NCI-H524 (cell line): Measurements from ENCODE around the gene PLXNA2.
A peak's percentile ranks its signal among the peaks of the same experiment; 100 is the strongest.

Source experiments
- DNase-seq, 2 experiments: peaks; one replicate each; lab custom pipeline; 2025; lab: John Stamatoyannopoulos, UW

Gene PLXNA2

DNA sequence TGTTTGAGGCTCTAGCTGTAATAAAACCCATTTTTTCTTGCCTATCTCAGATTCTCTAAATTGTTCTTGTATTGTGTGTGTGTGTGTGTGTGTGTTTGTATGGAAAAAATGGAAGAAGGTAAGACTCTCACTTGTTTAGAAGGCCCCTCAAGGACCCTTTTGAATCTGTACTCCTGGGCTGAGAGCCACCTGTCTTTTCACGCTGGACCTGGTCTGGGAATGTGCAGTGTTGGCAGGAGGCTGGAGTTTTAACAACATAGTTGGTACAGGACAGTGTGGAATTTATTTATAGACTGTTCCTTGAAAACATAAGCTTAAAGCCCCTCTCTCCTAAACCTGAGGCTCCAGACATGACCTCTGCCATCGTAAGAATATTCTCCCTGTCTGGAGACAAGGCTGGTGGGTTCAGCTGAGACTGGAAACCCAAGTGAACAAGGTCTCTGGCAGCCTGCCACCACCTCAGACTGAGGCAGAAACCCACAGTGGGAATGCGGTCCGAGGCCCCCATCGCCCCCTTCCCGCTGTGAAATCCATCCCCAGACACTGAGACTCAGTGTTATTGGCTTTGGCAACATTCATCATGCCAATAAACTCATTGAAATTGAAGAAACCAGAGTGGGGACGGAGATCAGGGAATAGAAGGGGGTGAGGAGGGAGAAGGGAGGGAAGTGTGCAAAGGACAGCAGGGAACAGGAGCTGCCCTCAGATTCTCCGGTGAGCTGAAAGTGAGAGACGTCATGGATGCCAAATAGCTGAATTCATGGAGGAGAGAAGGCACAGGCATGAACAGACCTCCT lies 24.6 kb upstream of the PLXNA2 start:
- no peak for DNase-seq

DNA sequence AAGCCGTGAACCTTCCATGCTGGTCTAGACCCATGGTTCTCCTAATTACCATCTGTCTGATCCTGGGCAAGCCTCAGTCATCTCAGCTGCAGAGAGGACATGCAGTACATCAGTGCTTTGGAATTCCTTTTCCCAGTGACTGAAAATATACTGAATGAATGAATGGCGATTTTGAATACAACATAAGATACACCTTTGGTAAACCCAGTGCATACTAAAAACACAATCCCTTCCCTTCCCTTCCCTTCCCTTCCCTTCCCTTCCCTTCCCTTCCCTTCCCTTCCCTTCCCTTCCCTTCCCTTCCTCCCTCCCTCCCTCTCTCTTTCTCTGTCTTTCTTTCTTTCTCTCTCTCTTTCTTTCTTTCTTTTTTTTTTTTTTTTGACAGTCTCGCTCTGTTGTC lies 21.3 kb upstream of the PLXNA2 start:
- DNase-seq = no peak

DNA sequence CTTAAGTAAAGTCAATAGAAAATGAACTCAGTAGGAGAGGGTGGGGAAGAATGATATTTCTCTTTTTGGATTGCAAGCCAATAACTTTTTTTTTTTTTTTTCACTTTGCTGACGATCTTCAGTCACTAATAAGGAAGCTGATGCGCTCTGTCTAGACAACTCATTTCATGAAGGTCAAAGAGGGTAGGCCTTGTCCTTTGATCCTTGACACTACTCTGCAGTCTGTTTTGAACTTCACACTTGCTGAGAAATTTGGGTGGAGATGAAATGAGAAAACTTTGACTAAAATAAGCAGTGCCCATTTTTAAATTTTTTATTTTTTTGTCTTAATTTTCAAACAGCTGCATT lies 20.9 kb upstream of the PLXNA2 start:
- no peak for DNase-seq

DNA sequence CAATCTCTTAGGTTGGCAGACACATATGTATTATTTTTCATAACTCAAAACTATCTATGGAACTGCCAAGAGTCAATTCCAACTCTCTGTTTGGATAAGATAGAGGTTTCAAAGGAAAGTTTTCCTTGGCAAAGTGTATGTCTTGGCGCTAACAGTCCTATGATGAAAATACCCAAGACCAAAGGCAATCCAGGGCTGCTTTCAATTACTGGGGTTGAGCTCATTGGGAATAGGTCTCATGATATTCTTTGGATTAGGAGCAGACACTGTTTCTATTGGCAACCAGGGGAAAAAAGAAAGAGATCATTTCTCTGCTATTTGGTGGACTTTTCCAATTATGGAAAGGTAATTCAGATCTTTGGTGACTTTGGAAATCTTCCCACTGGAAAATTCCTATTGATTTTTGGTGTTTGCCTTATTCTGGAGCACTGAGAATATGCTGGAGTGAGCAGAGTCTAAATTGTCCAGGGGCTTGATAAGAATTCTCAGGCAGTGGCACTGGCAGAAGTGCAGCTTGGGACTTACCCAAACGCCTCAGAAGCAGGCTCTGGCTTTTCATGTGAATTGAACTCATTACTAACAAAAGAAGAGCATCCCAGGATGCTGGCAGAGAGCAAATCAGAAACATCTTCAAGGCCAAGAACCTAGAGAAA lies 20.4 kb upstream of the PLXNA2 start:
- DNase-seq = no peak

DNA sequence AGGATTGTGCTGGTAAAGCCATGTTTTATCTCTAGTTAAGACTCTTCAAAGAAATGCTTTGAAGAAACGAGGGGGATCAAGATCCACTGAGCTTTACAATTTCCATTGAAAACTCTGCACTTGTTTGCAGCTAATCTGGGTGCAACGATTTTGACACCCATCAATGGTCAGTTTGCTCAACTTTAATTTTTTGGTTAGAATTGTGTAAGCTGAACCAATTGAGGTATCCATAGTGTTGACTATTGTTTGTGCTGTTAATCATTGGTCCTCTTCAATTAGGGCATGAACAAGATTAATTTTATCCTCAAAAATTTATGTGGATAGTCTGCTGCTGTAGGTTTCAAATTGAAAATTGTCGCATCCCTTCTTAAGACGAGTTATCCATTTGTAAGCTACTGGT lies 17.7 kb upstream of the PLXNA2 start:
- DNase-seq = no peak

DNA sequence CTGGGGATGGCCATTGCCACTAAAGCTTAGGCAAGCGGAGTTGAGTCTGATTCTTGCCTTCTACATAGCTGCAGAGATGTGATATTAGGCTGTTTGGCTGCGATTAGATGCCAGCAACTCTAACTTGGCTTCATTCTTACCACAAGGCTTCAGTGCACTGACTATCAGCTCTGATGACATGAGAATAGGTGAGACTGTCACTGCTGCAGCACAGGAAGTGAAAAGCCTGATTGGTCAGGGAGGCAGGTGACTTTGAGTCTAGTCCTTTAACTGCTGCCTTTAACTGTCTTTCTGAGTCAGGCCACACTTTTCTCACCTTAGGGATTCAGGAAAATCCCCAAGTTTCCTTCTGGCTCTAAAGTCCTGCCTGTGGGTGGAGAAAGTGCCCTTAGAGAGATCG lies 14.1 kb upstream of the PLXNA2 start:
- no peak for DNase-seq

DNA sequence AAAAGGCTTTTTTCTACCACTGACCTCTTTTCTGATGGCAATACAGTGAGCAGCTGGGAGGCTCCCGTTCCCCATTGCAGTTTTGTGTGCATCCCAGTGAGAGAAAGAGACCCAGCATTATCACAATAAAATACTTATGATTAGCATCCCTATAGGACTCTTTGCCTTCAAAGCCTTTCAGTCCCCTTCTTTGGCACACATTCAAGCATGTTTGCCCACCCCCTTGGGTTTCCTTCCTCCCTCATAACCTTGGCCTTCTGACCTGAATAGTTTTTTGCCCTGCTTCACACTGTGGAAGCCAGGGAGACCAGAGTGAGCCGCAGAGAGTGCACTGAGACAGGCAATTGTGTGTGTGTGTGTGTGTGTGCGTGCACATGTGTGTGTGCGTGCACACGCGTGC lies 13.2 kb upstream of the PLXNA2 start:
- no peak for DNase-seq

DNA sequence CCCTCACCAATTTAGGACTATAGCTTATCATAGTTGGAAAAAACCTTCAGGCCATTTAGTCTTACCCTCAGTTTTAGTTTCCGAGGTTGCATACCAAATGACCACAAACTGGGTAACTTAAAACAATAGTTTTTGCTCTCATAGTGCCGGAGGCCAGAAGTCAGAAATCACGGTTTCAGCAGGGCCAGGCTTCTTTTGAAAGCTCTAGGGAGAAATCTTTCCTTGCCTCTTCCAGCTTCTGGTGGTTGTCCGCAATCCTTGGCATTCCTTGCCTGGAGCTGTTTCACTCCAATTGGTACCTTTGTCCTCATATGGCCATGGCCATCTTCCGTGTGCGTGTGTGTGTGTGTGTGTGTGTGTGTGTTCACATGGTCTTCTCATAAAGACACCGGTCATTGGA lies 12.4 kb upstream of the PLXNA2 start:
- no peak for DNase-seq

DNA sequence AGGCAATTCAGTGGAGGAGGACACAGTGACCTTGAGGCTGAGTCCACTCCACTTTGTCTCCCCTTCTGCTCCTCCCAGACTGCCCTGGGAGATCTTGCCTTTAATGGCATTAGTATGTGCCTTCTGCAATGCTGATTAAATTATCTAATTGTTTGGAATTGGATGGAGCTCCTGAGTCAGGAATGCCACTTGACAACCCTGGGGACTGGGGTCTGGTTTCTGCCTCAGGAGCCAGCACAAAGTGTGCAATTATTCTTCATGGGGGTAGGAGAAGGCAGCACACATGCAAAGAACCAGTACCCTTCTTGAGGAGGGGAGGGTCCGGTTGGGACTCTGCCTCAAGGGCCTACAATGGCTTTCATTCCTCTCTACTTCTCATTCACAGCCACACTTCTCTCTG lies 11.9 kb upstream of the PLXNA2 start:
- DNase-seq = no peak

DNA sequence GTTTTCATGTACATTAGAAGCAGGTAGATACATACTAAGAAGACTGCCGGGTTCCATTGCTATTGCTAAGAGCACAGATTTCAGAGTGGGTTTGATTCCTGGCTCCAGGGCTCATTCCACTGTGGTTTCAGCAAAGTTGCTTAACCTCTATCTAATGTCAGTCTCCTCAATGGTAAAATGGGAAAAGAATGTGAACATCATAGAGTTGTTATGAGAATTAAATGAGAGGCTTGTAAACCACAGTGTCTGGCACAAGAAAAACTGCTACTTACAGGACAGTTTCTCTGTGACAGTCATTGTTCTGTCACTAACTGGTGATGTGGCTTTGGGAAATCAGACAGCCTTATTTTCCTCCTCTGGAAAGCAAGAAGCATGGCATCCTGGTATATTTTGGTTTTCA lies 10.7 kb upstream of the PLXNA2 start:
- DNase-seq = no peak

DNA sequence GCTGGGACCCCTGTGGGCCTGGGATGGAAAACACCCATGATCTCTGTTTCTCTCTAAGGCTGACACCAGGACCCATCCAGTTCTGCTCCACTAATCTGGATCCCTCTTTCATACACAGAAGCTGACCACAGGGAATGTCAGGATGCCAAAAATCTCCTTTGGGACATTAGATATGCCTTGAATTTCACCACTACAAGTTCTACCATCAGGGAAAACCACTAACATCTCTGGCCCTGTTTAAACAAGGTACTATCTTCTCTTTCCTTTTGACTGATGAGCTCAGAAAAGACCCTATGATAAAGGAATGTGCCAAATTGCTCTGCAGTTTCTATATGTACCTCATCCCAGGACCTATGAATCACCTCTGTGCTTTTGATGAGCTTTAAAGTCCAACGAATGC lies 10.2 kb upstream of the PLXNA2 start:
- no peak for DNase-seq

DNA sequence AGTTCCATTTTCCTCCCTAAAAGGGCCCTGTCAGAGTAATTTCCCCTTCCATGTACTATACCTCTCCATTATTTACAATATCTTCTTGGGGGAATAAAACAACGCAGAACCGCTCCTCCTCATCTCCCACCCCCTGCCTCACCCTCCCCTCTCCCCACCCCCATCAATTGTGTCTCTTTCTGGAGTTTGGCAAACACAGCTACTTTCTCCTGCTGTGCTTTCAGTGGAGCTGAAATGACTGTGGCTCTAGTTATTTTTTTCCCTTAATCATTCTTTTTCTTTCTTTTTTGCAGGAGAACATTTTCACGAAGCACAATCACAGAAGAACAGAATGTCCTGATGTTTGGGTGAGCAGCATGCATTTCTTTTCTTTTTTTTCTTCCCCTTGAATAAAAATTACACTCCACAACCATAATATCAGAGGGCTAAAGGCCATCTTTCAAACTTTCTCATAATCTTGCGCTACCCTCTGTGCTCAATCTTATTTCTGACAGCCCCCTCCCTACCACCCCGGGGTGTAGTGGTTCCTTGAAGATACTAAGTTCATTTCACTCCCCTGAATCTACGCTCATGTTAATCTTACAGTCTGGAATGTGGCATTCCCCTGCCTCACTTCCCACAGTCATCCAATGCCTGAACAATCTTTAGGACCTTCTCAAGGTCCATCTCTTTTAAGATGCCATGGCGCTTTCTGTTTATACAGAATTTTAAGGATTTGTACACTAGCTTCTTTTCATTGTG lies 8.8 kb upstream of the PLXNA2 start:
- DNase-seq = no peak

DNA sequence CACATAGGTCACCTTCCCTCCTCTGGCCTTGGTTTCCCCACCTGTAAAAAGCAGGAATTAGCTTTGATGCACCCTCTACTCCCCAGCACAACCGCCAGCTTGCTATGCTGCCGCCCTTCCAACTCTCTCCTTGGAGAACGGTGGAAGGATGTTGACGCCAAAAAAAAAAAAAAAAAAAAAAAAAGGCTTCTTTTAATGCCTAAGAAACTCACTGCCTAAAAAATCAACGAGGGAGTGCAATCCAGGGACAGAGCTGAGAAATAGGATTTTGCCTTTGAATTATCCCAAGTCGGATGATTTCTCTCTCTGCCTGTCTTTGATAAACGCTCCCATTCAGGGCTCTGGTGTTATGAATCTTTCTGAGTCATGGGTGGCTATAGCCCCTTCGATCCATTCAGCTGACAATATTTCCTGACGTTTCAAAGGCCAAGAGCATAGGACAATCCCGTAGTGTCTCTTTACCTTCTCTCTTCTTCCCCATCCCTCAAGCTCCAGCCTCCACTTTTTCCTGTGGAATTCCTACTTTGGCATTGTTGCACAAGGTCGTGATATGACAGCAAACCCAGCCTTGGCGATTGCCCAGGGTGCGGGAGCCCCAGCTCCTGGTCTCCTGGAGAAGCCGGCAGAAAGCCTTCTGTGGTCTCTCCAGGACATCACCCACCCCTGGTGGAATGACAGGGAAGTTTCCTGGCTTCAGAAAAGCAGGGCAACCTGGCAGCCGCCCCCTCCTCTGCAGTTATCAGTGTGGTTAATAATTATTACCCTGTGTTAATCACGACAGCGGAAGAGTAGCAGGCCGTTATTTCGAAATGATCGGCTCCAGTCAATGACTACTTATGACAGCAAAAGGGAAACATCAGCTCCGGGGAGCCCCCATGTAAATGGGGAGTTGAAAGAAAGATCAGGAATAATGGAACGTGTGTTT lies 8.0 kb upstream of the PLXNA2 start:
- DNase-seq = peak in 1 of 2 experiments; percentile 40

DNA sequence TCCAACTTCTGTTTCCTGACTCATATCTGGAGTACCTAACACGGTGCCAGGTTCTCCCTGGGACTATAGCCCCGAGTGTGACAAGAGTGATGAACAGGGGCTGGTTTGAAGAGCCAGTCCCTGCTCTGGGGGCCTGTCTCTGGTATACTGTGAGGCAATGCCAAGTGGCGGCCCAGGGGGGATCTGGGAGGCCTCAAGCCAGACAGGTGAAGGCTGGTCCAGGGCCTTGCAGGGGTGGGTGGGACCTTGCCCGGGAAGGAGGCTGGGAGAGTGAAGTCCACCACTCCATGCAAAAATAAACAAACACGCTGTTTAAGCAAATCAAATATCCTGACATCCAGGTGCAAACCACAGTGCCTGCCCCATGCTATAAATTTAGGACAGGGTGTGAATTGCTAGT lies 6.8 kb upstream of the PLXNA2 start:
- no peak for DNase-seq

DNA sequence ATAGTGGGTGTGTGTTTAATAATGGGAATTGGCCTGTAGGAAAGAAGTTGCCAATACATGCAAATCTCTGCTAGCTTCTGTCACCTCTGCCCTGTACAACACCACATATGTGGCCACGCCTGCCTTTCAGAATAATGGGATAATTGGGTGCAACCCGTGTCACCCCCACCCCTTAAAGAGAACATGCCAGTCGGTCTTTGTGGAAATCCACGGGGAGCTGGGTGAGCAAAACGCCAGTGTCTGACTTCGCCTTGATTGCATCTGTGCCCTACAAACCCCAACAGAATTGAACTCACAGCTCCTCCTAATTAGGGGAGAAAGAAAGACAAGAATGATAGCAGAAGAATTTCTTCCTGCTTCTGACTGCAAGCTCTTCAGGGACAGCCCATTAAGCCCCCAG lies 6.4 kb upstream of the PLXNA2 start:
- no peak for DNase-seq

DNA sequence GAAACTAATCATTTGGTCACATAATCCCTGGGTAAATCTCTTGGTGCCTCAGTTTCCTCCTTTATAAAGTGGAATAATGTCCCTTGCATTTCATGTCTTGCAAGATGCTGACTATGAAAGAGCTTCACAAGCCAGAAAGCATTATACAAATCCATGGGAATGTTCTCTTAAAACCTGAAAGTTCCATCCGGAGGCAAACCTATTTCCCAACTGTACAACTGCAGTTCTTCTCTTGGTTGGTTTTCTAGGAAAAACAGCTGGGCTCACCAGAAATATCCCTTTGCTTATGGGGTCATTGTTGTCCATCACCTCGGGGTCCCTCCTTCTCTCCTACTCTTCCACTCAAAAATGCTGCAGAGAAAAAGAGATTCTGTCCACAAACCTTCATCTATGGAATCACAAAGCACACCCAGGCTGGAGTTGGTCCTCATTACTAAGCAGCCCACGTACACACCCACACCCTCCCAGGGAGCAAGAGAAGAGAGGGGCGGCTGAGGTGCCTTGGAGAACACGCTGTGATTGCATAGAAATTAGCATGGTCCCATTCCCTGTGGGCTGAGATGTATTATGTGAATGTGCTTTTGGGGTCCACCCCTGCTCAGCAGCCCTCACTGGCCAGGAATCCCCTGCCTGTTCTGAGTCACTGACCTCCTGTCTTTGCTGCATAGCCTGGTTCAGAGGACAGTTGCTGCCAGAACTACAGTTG lies 5.0 kb upstream of the PLXNA2 start:
- no peak for DNase-seq

DNA sequence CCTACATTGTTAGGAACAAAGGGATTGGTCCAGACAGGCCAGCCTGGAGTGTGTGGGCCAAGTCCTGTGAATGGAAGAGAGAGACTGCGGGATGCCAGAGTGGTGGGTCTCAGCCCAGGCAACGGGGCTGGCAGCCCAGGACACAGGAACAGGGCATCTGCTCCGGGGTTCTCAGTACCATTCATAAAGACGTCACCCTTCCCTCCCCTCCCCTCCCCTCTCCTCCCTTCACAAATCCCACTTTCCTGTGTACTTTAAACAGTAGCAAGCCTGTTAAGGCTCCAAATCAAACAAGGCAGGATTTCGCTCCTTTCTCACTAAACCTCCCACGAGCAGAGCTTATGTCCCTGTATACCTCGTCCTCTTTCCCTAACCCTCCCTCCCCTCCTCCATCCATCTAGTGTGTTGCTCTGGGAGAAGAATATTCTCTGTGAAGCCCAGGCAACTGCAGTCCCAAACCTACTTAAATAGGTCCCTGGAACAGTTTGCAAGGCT lies 4.2 kb upstream of the PLXNA2 start:
- no peak for DNase-seq

DNA sequence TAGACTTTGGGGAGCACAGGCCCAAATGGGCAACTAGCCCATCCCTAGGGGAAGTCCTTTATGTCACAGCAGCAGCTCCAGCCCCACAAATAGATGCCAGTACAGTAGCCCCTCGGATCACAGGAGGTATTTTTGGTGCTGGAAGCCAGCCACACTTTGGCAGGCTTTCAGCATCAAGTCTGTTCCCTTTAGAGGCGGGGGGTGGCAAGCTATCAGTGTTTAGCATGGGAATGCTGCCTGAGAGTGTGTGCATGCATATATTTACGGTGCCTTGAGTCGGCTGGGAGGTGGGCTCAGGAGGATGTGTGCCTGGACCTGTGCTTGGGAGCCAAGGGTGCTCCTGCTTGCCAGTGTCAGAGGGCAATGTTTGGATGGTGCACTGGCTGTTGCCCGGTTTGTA lies 3.5 kb upstream of the PLXNA2 start:
- DNase-seq = no peak

DNA sequence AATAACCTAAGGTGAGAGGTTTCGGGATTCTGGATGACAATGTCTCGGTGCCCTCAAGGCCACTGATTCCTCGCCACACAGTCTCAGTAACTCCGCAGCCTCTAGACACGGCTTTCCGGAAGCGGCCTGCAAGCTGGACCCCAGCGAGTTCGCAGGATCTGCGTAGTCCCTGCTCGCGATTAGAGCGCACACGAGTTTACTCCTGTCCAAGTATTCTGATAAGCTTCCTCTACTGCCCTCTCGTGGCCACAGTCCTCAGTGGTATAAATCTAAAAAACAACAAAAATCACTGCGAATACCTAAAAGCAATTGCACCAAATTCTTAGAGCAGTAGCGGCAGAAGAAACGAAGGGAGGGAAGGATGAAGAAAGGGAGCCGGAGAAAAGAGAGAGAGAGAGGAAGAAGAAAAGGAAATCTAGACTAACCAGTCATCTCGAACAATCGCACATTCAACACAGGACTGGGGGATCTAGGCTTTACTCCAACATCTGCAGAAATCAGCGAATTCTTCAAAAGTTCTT lies 1.1 kb upstream of the PLXNA2 start:
- DNase-seq = peak; percentile 72 to 90

DNA sequence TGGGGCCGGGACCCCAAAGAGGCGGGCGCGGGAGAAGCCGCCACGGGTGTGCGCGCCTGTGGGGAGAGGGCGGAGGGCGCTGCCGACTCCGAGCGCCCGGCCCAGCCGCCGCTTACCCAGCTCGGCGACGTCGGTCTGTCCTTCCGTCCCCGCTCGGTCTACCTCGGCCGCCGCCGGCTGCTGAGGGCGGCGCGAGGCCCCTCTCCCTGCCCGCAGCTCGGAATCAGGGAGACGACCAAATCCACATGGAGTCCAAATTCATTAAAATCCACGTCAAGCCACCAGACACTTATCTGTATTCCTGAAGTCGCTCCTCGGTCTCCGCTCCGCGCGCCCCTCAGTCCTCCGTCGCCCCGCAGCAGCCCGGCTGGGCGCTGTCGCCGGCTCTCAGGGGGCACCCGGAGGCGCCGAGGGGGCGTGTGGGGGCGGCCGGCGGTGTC lies 637 bp downstream of the PLXNA2 start:
- peak in 1 of 2 experiments; percentile 28 for DNase-seq

DNA sequence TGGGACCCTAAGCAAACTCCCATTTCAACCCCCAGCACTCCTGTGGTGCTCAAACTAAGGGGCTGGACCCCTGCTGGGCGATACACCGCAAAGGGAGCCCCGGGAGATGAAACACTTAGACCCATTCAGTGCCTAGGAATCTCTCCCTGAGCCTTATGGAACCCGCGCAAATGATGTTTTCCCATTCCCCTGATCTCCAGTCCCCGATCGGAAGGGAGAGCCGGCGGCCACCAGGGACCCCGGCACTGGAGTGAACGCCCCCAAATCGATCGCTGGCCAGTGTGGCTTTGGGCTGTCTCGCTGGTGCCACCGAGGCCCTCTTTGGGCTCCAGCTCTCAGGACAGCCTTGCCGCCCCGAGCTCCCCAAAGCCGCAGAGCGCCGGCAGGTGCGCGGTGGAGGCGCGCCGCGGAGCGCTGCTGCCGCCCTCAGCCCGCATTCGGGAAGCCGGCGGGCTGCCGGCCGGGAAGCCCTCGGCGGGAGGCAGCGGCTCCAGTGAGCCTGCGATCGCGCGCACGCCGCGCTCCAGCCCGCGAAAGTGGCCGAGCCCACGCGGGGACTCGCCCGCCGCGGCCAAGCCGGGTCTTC lies 1.1 kb downstream of the PLXNA2 start:
- DNase-seq = peak; percentile 7 to 41
